Measurements from ENCODE around the gene PRPH. TPM values are rescaled to one million over a fixed set of nuclear protein-coding genes. Genes with fewer than 3 reads are reported as not detected.

Gene PRPH
- total and polyA plus RNA-seq, 9 of the 15 experiments (the other 6 are each of a cell fraction or from before 2014, with no cell fraction given) = 0.27 to 1.9 (median 1.3) TPM; not detected in 1

- TF ChIP-seq SFPQ (IDR thresholded peaks at IDR 0.05; ENCODE audit: low read depth, low read length) (no peak), ZBTB8A (IDR thresholded peaks at IDR 0.05; ENCODE audit: partially characterized antibody) (no peak), RFX7 (CRISPR knock-in tag; IDR thresholded peaks at IDR 0.05) (no peak), KHSRP (IDR thresholded peaks at IDR 0.05) (peak; percentile 32; the same call in 1 of the 2 replicates), ZNF121 (CRISPR knock-in tag; conservative IDR thresholded peaks at IDR 0.05) (peak; percentile 56), ELF1 (tag; IDR thresholded peaks at IDR 0.05) (no peak), HDAC8 (tag; IDR thresholded peaks at IDR 0.05) (no peak), TCF3 (CRISPR knock-in tag; IDR thresholded peaks at IDR 0.05) (no peak), PRDM10 (IDR thresholded peaks at IDR 0.05; ENCODE audit: partially characterized antibody) (no peak), COPS2 (conservative IDR thresholded peaks at IDR 0.05) (no peak), GABPB2 (CRISPR knock-in tag; conservative IDR thresholded peaks at IDR 0.05) (no peak), NEUROD1 (IDR thresholded peaks at IDR 0.05; ENCODE audit: borderline replicate concordance, low read depth, low read length, partially characterized antibody) (no peak), SPI1 (IDR thresholded peaks at IDR 0.05; ENCODE audit: borderline replicate concordance, low read depth, low read length) (no peak), EHMT2 (IDR thresholded peaks at IDR 0.05) (no peak), ZBTB12 (CRISPR knock-in tag; IDR thresholded peaks at IDR 0.05) (no peak), ZNF561 (CRISPR knock-in tag; conservative IDR thresholded peaks at IDR 0.05) (no peak), ELF2 (CRISPR knock-in tag; IDR thresholded peaks at IDR 0.05) (0 out of 2 replicates have a peak, but pooled peaks have one; percentile 28), HNRNPK (IDR thresholded peaks at IDR 0.05; ENCODE audit: low read depth, low read length, poor library complexity, severe bottlenecking) (no peak), TAF9B (IDR thresholded peaks at IDR 0.05; ENCODE audit: partially characterized antibody) (no peak), CBX1 (IDR thresholded peaks at IDR 0.05; ENCODE audit: low read depth) (no peak), DMBX1 (CRISPR knock-in tag; IDR thresholded peaks at IDR 0.05; ENCODE audit: borderline replicate concordance) (no peak), GATAD2A (IDR thresholded peaks at IDR 0.05) (no peak), PTBP1 (IDR thresholded peaks at IDR 0.05; ENCODE audit: low read depth, low read length) (no peak)
Measured at GRCh38 chr12:49272790-49273725, 21.9 kb upstream of the PRPH start (continued).

All from K562 (cell line).